22Rv1 (cell line): Measurements from ENCODE around the gene RPS26.

Source experiments
- CTCF ChIP-seq: fragments of 450-650 bp; IDR thresholded peaks from 2 replicates; pipeline ENCODE4 v1.5.1; 2017; ENCODE audit warnings: mild to moderate bottlenecking
- ZFX ChIP-seq: fragments of 450-650 bp; IDR thresholded peaks from 2 replicates; pipeline ENCODE4 v1.6.1; 2017; ENCODE audit warnings: antibody characterized with exemption, borderline replicate concordance

GRCh38 chr12:56038022-56038655 is 3.6 kb upstream of the RPS26 start:
- no peak for TF ChIP-seq CTCF
- TF ChIP-seq ZFX = no peak
